ENCODE results near the gene WDSUB1.

WDSUB1 gene

GRCh38 chr2:159196393-159196925, 90.0 kb downstream of the WDSUB1 start:
- H3K4me3 ChIP-seq (replicated peaks; ENCODE audit: low read depth, low read length): no peak overlapping the region
- TF ChIP-seq CTCF (IDR thresholded peaks at IDR 0.05; ENCODE audit: low read depth, low read length, missing control alignments): no peak
- DNase-seq (ENCODE audit: extremely low read depth, low read depth): no peak

- no peak for TF ChIP-seq CTCF (IDR thresholded peaks at IDR 0.05; ENCODE audit: low read depth, low read length, missing control alignments)
- H3K4me3 ChIP-seq (replicated peaks; ENCODE audit: low read depth, low read length): no peak overlapping the region
- no peak for DNase-seq (ENCODE audit: extremely low read depth, low read depth)
These were observed 90.8 kb downstream of the WDSUB1 start for GRCh38 chr2:159195697-159196096.

GRCh38 chr2:159194241-159194640, 92.3 kb downstream of the WDSUB1 start:
- no peak overlapping the region for H3K4me3 ChIP-seq (replicated peaks; ENCODE audit: low read depth, low read length)
- TF ChIP-seq CTCF (IDR thresholded peaks at IDR 0.05; ENCODE audit: low read depth, low read length, missing control alignments): no peak
- no peak for DNase-seq (ENCODE audit: extremely low read depth, low read depth)

GRCh38 chr2:159193791-159194190, 92.7 kb downstream of the WDSUB1 start:
- no peak for DNase-seq (ENCODE audit: extremely low read depth, low read depth)
- no peak overlapping the region for H3K4me3 ChIP-seq (replicated peaks; ENCODE audit: low read depth, low read length)
- TF ChIP-seq CTCF (IDR thresholded peaks at IDR 0.05; ENCODE audit: low read depth, low read length, missing control alignments): no peak

- DNase-seq (ENCODE audit: extremely low read depth, low read depth): no peak
- H3K4me3 ChIP-seq (replicated peaks; ENCODE audit: low read depth, low read length): no peak overlapping the region
- no peak for TF ChIP-seq CTCF (IDR thresholded peaks at IDR 0.05; ENCODE audit: low read depth, low read length, missing control alignments)
These were observed 94.1 kb downstream of the WDSUB1 start for GRCh38 chr2:159192371-159192918.

- no peak for TF ChIP-seq CTCF (IDR thresholded peaks at IDR 0.05; ENCODE audit: low read depth, low read length, missing control alignments)
- no peak overlapping the region for H3K4me3 ChIP-seq (replicated peaks; ENCODE audit: low read depth, low read length)
- DNase-seq (ENCODE audit: extremely low read depth, low read depth): no peak
These were observed 98.1 kb downstream of the WDSUB1 start for GRCh38 chr2:159188449-159188848.

GRCh38 chr2:159187106-159187505, 99.4 kb downstream of the WDSUB1 start:
- TF ChIP-seq CTCF (IDR thresholded peaks at IDR 0.05; ENCODE audit: low read depth, low read length, missing control alignments): no peak
- no peak for DNase-seq (ENCODE audit: extremely low read depth, low read depth)
- no peak overlapping the region for H3K4me3 ChIP-seq (replicated peaks; ENCODE audit: low read depth, low read length)
